Measurements from ENCODE around the gene TBC1D22A.

TBC1D22A gene

DNA sequence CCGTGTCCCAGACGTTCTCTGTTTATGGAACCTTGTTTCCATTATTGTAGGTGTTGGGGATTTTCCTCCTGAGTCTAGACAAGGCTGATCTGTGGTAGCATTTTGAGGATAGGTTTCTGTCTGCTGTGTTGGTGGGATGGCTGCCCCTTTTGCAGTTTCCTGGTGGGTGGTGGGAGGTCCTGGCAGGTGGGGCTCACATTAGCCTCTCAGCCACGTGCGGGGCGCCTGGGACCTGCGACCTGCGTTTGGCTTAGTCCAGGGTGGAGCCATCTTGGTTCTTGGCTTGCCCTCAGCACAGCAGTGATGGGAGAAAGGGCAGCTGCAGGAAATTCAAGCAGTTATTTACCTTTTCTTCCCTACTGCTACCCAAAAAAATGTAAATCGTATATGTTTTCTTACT lies 143.4 kb downstream of the TBC1D22A start:
- DNase-seq (ENCODE audit: low read depth), result no peak
- TF ChIP-seq, protein P1, sequence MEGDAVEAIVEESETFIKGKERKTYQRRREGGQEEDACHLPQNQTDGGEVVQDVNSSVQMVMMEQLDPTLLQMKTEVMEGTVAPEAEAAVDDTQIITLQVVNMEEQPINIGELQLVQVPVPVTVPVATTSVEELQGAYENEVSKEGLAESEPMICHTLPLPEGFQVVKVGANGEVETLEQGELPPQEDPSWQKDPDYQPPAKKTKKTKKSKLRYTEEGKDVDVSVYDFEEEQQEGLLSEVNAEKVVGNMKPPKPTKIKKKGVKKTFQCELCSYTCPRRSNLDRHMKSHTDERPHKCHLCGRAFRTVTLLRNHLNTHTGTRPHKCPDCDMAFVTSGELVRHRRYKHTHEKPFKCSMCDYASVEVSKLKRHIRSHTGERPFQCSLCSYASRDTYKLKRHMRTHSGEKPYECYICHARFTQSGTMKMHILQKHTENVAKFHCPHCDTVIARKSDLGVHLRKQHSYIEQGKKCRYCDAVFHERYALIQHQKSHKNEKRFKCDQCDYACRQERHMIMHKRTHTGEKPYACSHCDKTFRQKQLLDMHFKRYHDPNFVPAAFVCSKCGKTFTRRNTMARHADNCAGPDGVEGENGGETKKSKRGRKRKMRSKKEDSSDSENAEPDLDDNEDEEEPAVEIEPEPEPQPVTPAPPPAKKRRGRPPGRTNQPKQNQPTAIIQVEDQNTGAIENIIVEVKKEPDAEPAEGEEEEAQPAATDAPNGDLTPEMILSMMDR (IDR thresholded peaks at IDR 0.05; ENCODE audit: low read length, missing control alignments), result no peak
- no peak overlapping the region for H3K4me3 ChIP-seq (replicated peaks; ENCODE audit: low read depth, low read length)

DNA sequence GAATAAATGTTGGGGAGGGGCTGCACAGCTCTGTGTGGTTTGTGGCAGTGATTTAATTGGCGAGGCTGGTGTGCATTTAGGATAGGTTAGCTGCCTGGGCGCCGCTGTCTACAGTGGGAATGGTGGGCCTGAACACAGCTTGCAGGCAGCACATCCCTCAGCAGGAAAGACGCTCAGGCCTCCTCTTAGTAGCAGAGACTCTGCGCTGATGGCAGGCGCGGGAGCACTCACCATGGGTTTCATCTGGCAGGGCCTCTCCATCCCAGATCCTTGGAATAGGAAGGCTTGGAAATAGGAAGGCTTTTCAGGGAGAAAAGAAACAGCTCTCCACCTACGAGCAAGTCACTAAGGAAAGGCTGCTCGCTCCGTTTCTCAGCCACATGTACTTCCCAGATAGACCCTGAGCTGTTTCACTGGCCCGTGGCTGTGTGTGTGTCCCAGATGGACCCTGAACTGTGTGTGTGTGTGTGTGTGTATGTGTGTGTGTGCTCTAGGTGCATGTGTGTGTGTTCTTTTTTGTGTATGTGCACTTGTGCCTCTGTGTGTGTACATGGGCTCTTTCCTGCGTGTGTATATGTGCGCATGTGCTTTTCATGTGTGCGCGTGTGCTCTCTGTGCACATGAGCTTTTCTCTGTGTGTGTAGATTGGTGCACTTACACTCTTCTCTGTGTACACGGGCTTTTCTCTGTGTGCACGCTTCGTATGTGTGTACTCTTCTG lies 144.0 kb downstream of the TBC1D22A start:
- TF ChIP-seq, protein P1 (IDR thresholded peaks at IDR 0.05; ENCODE audit: low read length, missing control alignments), result no peak
- no peak overlapping the region for H3K4me3 ChIP-seq (replicated peaks; ENCODE audit: low read depth, low read length)
- no peak for DNase-seq (ENCODE audit: low read depth)

DNA sequence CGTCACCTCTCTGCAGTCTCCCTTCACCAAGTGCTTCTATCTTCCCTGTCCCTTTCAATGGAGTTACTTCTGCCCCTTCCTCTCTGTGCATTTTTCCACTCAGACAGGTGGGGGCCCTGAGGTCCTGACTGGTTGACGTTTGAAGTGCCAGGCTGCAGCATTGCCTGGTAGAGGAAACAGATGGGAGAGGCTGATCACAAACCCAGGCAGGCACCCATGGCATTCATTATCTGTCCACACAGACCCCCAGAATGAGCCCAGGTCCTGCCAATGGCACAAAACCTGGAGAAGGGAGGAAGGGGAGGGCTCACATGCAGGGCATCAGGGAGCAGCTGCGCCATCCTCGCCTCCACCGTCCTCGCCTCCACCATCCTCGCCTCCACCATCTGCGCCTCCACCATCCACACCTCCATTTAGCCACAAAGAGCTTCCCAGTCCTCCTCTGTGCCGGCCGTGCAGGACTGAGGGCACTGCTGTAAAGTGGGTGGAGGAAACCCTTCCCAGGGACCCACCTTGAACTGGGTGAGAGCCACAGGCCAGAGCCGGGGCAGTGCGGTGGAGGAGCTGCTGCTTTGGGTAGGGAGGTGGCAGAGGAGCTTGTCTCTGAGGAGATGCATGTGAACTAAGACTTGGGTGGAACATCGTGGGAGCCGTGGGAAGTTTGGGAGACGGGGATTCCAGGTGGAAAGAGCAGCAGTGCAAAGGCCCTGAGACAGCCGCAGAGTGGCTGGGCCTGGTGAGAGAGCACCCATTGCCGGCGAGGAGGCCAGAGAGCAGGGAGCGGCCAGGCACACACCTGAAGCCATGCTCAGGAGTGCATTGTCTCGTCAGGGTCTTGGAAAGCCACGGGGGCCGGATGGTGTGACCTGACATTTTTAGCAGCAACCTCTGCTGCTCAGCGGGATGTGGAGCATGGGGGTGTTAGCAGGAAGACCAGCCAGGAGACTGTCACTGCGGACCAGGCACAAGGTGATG lies 145.1 kb downstream of the TBC1D22A start:
- DNase-seq (ENCODE audit: low read depth), result no peak
- TF ChIP-seq, protein P1 (IDR thresholded peaks at IDR 0.05; ENCODE audit: low read length, missing control alignments), result no peak
- no peak overlapping the region for H3K4me3 ChIP-seq (replicated peaks; ENCODE audit: low read depth, low read length)

DNA sequence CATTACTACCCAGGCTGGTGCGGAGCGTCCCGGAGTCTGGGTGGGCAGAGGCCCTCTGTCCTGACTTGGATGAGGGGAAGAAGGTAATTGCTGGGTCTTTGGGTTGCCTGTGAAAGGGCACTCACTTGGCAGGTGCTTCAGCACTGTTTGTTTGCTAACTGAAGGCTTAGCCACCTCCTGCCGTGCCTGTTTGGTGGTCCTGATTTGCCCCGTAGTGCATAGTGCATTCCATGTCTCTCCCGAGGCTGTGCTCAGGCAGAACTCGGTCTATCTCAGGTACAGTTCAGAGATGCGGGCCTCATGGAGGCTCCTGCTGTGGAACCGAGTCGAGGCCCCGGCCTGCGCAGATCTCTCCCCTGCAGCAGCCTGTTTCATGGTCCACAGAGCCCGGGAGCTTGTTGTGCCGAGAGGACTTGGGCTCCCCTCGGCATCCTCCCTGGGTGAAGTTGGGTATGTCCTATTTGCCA lies 146.2 kb downstream of the TBC1D22A start:
- no peak for DNase-seq (ENCODE audit: low read depth)
- TF ChIP-seq, protein P1 (IDR thresholded peaks at IDR 0.05; ENCODE audit: low read length, missing control alignments), result no peak
- no peak overlapping the region for H3K4me3 ChIP-seq (replicated peaks; ENCODE audit: low read depth, low read length)

DNA sequence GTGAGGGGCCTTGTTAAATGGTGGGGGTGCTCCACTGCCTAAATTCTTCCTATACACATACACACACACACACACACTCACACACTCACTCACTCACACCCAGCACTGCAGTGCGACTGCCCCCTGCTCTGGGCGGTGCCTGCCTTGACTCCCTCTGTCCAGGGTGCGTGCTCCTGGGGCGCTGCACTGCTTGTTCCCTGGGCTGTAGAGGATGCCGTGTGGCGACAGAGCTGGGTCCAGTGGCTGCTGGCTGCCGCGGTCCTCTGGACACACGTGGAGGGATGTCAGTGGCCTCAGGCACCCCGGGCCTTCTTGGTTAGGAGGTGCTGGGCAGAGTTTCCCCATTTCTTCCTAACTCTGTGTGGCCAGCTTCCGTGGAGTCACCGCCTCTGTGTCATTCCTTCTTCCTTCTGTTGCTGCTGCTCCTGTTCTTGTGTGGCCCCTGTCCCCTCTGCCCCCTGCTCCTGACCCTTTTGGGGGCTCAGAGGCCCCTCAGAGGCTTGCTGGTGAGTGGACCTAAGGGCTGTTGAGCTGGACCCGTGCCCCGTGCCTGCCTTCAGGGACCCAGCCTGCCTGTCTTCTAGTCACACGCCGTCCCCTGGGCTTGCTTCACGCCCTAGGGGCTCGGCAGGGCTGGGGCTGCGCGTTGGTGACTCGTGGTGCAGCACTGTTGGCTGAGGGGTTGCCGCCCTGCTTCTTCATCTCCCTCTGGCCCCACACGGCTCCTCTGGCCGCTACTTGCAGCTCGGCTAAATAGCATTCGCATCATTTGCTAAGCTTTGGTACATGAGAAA lies 147.0 kb downstream of the TBC1D22A start:
- no peak for DNase-seq (ENCODE audit: low read depth)
- H3K4me3 ChIP-seq (replicated peaks; ENCODE audit: low read depth, low read length), result no peak overlapping the region
- TF ChIP-seq, protein P1 (IDR thresholded peaks at IDR 0.05; ENCODE audit: low read length, missing control alignments), result no peak

DNA sequence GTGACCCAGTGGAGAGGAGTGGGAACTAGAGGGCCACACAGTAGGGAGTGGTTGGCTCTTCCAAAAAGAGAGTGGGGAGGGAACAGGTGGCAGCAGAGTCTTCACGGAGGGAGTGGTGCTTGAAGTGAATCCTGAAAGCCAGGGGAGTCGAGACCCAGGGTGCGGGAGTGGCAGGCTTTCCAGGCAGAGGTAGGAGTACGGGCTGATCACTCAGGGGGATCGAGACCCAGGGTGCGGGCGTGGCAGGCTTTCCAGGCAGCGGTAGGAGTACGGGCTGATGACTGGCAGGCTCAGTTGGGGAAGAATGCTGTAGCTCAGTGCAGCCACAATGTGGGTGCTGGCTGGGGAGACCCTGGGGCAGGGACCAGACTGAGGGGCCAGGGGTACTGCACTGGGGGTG lies 148.2 kb downstream of the TBC1D22A start:
- no peak for DNase-seq (ENCODE audit: low read depth)
- H3K4me3 ChIP-seq (replicated peaks; ENCODE audit: low read depth, low read length), result no peak overlapping the region
- TF ChIP-seq, protein P1 (IDR thresholded peaks at IDR 0.05; ENCODE audit: low read length, missing control alignments), result no peak
